ENCODE results near the gene PLA2G4F.
A peak's percentile ranks its signal among the peaks of the same experiment; 100 is the strongest.

Gene PLA2G4F, protein sequence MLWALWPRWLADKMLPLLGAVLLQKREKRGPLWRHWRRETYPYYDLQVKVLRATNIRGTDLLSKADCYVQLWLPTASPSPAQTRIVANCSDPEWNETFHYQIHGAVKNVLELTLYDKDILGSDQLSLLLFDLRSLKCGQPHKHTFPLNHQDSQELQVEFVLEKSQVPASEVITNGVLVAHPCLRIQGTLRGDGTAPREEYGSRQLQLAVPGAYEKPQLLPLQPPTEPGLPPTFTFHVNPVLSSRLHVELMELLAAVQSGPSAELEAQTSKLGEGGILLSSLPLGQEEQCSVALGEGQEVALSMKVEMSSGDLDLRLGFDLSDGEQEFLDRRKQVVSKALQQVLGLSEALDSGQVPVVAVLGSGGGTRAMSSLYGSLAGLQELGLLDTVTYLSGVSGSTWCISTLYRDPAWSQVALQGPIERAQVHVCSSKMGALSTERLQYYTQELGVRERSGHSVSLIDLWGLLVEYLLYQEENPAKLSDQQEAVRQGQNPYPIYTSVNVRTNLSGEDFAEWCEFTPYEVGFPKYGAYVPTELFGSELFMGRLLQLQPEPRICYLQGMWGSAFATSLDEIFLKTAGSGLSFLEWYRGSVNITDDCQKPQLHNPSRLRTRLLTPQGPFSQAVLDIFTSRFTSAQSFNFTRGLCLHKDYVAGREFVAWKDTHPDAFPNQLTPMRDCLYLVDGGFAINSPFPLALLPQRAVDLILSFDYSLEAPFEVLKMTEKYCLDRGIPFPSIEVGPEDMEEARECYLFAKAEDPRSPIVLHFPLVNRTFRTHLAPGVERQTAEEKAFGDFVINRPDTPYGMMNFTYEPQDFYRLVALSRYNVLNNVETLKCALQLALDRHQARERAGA

DNA sequence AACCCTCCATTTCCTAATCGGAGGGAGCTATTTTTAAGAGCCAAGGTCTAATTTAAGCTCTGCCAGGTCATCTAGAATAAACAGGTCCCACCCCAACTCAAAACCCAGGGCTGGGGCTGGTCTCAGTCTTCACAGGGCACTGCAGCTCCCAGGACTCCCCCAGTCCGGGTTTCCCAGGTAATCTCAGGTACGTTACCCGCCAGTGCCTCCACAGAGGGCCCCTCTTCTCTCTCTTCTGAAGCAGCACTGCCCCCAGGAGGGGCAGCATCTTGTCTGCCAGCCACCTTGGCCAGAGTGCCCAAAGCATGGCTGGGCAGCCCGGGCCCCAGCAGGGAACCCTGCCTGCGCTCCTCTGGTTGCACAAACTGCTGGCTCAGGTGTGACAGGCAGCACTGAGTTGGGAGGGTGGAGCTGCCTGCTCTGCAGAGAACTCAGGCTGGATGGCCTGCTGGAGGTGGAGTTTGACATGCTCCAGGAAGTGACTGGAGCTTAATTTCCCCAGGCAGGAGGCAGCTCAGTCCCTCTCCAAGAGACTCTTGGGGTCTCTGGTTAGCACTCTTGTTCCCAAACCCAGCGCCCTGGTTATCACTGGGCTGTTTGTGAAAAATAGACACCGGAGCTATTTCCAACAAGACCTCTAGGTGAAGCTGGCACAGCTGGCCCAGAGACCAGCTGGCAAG is at the start of gene PLA2G4F:
Gene PLA2G4F, minus strand, starts transcription at position 394 of the 680 bp plus-strand sequence. Its CDS starts 87 bp downstream, at position 307.
- peak; percentile 45 for DNase-seq (ENCODE audit: low spot score)

DNA sequence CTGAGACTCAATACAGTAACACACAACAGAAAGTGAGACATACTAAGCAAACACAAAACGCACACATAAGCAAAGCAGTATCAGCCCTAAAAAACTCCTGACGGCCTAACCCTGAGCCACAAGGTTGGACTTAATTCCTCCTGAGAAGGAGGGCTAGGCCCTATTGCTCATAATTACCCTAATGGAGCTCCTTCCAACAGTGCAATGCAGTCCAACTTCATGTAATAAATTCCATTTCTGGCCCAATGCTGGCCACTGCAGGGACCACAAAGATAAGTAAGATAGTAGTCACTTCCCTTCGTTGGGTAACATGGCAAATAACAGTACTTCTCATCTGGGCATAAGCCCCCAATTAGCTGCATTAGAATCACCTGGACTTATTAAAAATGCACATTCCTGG is 47.5 kb upstream of the PLA2G4F start:
- no peak for DNase-seq (ENCODE audit: low spot score)

DNA sequence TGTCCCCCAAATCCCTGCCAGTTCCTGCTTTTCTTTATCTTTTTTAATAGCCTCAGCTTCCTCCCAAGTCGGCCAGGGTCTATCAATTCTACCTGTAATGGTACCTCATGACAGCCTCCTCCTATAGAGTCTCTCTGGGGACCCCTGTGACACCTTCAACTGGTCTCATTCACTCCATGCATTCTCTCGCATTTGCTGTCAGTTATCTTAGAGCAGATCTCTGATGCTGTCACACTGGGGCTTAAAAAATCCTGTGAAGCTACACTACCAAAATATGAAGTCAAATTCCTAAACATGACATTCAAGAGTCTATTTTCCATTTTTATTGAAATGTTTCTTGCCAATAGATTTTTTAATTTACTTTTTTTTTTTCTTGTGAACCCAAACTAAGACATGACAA is 46.2 kb upstream of the PLA2G4F start:
- DNase-seq (ENCODE audit: low spot score) = no peak

DNA sequence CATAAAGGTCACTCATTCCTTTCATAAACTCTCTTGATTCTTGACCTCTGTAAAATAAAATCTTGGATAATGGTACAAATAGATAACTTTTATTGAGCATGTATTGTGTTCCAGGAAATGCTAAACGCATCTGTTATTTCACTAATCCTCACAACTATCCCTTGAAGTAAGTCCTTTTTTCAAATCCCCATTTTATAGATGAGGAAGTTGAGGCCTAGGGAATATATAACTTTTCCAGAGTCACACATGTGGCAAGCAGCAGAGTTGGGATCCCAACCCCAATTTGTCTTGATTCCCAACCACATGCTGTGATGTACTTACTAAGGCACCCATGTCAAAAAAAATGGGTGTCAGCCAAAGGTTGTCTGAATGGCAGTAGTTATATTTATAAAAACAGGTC is 45.4 kb upstream of the PLA2G4F start:
- no peak for DNase-seq (ENCODE audit: low spot score)

DNA sequence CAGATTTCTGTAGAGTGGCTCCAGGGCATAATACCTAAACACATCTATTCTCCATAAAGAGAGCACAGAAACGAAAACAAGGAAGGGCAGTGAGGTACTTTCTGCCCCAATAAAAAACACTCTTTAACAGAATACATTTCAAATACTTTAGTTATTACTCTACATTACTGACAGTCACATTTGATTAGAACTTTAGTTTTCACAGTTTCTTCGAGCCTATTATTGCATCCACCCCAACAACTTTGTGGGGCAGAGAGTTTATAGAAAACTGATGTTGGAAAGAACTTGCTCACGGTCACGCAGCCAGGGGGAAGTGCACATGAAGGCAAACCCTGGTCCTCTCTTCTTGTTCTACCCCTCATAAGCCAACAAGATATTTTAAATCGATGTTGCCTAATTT is 42.7 kb upstream of the PLA2G4F start:
- DNase-seq (ENCODE audit: low spot score) = no peak

DNA sequence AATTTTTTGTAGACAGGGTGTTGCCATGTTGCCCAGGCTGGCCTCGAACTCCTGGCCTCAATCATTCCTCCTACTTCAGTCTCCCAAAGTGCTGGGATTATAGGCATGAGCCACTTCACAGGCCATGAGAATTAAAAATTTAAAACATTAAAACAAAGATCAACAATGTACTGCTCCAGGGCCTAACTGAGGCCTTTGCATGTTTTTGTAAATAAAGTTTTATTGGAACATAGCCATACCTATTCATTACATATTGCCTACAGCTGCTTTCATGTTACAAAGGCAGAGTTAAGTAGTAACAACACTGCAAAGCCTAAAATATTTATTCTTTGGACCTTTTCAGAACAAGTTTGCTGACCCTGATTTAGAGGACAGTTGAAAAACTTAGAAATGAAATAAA is 42.1 kb upstream of the PLA2G4F start:
- no peak for DNase-seq (ENCODE audit: low spot score)

DNA sequence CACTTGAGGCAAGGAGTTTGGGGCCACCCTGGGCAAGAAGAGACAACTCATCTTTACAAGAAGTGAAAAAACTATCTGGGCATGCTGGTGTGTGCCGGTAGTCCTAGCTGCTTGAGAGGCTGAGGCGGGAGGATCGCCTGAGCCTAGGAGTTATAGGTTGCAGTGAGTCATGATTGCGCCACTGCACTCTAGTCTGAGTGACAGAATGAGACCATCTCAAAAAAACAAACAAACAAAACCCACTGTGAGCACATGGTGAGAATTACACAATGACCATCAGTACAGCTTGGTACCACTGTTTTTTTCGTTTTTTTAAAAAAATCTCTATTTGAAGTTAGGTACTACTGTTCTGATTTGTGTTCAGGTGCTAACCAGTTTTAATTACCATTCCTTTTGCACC is 38.1 kb upstream of the PLA2G4F start:
- no peak for DNase-seq (ENCODE audit: low spot score)

DNA sequence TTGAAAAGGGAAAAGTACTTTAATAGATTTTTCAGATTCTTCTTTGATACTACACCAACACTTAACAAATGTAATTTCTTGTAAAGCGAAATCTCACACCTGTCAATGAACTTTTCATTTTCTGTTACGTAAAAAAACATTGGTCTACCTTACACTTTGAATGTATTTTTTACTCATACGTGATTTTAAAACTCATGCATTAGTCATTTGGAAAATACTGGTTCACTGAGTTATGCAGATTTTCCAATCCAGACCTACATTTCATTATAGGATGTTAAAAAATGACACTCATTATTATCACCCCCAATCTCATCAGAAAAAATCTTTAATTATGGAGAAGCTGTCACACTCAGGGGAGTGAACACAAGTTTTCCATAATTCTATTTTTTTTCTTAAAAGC is 36.9 kb upstream of the PLA2G4F start:
- no peak for DNase-seq (ENCODE audit: low spot score)

DNA sequence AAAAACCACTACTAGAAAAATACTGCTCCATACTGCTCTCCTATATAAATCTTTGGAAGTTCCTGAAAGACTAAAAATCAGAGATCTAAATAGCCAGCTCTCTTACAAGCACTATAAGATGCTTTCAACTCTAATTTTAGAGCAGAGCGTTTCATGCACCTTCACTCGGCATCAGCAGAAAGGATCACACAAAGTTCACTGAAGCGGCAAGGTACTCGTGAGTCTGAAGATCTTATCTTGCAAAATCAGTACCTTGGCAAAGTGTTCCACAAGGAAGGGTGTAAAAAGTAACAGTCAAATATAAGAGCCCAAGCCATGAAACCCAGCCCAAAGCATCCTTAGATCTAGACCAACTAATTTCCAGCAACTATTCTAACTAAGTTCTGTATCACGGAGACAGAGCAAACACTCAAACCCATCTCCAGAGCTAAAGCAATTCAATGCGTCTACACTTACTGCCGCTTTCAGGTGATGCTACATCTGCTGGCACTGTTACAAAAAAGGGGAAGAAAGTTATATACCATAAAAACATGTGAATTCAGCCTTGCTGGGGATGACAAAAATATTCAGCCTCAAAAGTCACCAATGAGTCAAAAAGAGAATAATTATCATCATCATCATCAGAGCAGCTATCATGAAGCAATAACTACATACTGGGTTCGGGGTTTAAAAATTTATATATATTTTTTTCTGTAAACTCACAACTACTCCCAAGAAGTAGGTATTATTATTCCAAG is 35.3 kb upstream of the PLA2G4F start:
- no peak for DNase-seq (ENCODE audit: low spot score)

DNA sequence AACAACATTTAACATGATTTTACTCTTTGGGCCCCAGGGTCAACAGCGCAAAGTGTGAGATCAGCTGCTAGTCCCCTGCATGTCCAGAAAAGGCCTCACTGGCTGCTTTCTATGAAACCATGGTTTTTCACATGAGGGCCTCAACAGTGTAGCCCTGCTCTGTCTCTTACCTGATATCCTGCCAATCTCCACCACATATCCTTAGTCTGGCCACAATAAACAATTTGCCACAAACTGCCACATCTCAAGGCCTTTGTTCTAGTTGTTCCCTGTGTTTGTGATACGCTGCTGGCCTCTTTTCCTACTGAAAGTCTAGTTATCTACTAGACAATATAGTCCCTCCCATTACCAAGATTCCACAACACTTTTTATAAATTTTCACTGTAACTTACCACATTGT is 33.9 kb upstream of the PLA2G4F start:
- DNase-seq (ENCODE audit: low spot score) = no peak

DNA sequence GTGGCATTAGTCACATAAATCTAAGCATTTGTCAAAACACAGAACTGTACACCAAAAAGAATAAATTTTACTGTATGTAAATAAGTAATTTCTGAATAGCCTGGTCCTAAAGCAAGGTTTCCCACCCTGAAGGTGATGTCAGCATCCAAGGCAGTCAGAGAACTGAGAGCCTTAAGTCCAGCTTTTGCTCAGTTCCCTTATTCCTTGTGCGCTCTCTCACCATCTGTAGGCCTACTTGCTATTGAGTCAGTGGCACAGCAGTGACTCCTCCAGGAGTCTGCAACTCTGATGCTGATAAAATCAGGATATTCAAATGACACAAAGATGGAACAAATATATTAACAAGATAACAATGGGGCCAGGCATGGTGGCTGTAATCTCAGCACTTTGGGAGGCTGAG is 29.4 kb upstream of the PLA2G4F start:
- DNase-seq (ENCODE audit: low spot score) = no peak

DNA sequence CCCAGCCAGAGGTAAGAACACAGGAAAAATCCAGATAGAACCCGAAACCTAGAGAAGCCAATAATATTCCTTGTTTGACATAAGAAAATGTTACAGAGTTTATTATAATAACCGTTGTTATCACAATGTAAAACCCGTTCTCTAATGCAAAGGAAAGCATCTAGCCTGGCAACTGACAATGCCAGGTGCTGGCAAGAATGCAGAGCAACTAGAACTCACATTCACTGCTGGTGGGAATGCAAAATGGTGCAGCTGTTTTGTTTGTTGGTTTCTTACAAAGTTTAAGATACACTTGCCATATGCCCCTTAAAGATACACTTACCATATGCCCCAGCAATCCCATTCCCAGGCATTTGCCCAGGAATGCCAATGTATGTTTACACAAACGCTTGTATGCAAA is 28.3 kb upstream of the PLA2G4F start:
- DNase-seq (ENCODE audit: low spot score) = no peak

DNA sequence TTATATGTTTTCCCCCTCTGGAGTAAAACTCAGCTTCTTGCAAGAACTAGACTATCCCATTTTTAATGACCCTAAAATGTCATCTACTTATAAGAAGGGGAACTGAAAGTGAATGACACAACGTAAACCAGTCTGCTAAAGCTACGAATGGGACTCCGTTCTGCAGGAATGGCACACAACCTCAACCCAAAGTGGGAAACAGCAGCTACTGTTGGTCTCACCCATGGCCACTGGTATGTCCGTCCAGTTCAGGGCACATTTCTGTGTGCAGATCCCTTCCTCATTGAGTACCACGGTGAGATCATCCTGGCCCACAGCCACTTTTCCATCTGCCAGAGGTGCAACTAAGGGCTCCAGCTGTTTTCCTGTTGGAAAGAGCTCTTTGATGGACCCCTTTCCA is 27.9 kb upstream of the PLA2G4F start:
- no peak for DNase-seq (ENCODE audit: low spot score)

DNA sequence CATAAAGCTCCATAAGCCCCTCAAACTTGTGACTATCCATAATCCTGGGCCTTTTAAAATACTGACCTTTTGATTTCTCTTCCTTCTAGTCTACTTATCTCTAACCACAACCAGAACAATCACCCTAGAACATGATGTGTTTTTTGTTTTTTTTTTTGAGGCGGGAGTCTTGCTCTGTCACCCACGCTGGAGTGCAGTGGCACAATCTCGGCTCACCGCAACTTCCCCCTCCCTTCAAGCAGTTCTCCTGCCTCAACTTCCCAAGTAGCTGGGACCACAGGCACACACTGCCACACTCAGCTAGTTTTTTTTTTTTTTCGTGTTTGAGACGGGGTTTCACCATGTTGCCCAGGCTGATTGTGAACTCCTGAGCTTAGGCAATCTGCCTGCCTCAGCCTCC is 26.5 kb upstream of the PLA2G4F start:
- no peak for DNase-seq (ENCODE audit: low spot score)

DNA sequence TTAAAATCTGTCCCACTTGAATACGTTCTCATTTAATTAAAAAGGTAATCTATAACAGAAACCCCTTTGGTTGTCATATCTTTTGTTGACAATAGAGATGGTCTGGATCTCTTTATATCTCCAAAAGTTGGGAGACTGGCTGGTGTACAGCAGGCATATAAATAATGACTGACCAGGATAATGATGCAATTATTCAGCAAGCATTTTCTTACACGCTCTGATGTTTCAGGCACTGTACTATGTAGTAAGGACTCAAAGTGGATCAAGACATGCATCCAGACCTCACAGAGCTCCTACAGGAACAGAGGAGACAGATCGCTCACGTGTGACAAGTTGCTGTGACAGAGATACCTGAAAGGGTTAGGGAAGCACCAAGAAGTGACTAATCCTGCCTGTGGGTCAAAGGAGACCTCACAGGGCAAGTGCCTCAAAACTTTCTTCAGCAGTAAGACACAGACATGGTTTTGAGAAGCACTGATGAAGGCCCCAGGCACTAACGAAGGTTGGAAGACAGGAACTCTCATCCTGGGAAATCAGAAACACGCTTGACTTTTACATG is 26.0 kb upstream of the PLA2G4F start:
- no peak for DNase-seq (ENCODE audit: low spot score)

DNA sequence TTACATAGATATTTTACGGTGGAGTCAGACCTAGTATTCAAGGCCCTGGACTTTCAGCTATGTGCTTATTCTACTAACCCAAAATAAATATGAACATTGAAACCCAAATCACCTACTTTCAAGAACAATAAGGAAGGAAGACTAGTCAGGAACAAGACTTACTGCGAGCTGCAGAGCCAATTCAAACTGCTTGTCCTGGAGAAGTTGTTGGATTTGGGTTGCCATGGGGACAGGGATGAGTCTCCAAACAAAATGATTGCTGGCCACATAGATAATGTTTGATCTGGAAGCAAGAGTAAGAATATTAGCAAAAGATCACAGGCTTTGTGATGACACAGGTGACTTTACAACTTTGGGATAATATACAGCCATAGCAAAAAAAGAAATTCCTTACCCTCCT is 21.6 kb upstream of the PLA2G4F start:
- DNase-seq (ENCODE audit: low spot score) = no peak

DNA sequence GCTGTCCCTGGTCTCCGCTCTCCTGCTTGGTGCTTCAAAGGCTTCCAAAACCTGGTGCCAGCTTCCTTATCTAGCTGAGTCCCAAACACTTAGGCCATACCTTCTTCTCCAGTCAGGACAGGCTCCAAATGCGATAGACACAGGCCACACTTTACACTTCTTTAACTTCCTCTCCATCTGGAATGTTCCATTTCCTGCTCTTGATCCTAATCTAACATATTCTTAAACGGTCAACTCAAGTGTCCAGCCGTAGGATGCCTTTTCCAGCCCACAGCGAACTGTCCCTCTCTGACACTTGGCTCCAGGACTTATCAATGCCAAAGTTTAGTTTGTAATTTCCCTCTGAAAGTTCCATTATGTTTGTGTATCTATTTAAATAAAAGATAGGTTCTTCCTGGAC is 19.2 kb upstream of the PLA2G4F start:
- no peak for DNase-seq (ENCODE audit: low spot score)

DNA sequence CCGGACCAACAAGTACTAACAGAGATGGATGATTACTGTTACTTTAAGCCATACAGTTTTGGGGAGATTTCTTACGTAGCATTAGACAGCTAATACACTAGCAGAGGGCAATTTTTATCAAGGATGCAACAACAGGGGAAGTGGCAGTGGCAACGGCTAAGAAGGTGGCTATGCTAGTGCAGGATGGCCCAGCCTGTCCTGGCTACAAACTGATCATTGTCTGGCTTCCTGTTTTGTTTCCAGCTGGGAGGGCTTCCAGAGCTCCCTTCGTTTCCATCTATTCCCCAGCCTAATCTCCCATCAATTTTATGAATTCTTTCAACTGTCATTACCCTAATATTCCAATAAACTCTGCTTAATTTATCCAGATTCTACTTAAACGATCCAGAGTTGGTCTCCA is 16.0 kb upstream of the PLA2G4F start:
- no peak for DNase-seq (ENCODE audit: low spot score)

DNA sequence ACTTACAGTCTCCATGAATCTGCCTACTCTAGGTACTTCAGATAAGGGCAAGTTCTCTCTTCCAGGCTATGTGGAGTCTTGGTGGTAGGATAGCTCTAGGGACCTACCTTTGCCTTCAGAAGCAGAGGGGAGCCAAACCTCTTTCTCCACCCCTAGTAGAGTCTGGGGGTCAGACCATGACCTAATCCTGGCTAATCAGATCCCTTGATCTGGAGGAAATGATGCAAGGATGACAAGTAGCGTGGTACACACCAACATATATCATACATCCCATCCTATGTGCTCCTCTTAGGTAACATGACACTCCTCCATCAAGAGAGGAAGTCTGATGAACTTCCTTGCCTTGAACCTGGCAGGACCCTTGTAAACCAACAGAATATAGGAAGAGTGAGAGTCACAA is 15.4 kb upstream of the PLA2G4F start:
- DNase-seq (ENCODE audit: low spot score) = no peak

DNA sequence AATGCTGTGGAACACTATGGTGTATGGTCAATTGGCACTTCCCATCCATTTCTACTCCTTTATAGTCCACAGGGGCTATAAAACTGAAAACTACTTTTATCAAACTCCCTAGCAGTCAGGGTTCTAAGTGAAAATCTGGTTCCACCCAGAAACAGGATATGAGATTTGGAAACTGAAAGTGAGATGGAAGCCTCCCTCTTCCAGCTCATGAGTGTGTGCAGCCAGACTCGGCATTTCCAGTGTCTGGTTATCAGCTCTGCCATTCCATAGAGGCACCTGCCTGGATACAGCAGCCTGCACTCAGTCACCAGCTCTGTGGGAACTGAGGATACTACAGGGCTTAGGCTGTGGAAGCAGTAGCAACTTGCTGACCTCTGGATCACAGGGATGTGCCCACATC is 14.7 kb upstream of the PLA2G4F start:
- no peak for DNase-seq (ENCODE audit: low spot score)

DNA sequence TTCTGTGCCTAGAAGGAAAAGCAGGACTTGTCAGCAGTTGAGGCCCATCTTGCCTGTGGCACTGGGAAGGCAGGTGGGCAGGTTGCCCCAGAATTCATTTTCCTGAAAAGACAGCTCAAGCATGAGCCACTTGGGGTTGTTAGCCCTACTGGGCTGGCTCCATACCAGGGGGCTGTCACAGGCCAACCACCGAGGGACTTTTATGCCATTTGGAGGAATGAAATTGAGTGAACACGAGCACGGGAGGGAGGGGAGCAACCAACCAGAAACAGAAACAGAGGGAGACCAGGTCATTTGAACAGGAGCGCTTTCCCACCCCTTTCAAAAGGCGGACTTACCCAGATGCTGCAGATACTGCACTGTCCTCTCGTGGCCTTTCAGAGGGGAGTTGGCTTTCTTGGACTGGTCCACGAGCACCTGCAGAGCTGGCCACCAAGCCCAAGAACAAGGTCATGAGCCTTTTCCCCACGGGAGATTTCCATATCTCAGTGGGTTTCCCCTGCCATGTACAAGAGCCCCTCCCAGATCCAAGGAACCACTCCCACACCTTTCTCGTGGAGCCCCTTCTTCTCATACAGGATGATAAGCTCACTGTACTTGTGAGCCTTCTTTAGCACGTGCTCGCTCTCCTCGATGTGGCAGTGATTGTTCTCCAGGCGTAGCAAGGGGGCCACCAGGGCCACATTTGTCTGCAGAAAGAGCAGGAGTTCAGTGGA is 9.9 kb upstream of the PLA2G4F start:
- DNase-seq (ENCODE audit: low spot score) = no peak

Measured in D341Med (cell line).